Endothelial cell of umbilical vein (primary cell): ENCODE measurements around the gene SLF2. TPM values are rescaled to one million over a fixed set of nuclear protein-coding genes. Genes with fewer than 3 reads are reported as not detected.

ENCODE experiments used
- BruUV-seq: library from RNA; stranded (reverse); fragments of 400-500 nt; replicated peaks from 2 replicates; lab custom pipeline; 2021; lab: Mats Ljungman, UMichigan
- CTCF ChIA-PET: fragments of 300-600, 350-600 bp; sonication (Branson Sonifier 250); formaldehyde crosslinking; loops from one replicate; lab custom pipeline; 2021; ENCODE audit warnings: antibody characterized with exemption, inconsistent platforms; lab: Charles Lee
- POLR2A ChIA-PET: fragments of 300-600, 350-600 bp; sonication (Branson Sonifier 250); formaldehyde crosslinking; loops from one replicate; lab custom pipeline; 2021; ENCODE audit warnings: antibody characterized with exemption, inconsistent platforms; lab: Charles Lee
- DNase-seq: peaks from one replicate; pipeline ENCODE4 v3.0.0-alpha.2; 2011; ENCODE audit warnings: low read depth, low spot score
- FAIRE-seq: peaks from 2 replicates; lab custom pipeline; 2011; peaks lifted over from hg19 to GRCh38; lab: Jason Lieb, UNC
- H2AFZ ChIP-seq: 2 replicates; pipeline ENCODE4 v1.6.0; 2012; ENCODE audit warnings: low read depth, low read length, control low read depth, inconsistent platforms
- H3K27ac ChIP-seq: 2 replicates; pipeline ENCODE4 v1.5.1; 2011; ENCODE audit warnings: low read depth, mild to moderate bottlenecking, control low read depth, low read length, moderate library complexity; ENCODE audit not compliant: insufficient read depth
- H3K27me3 ChIP-seq, 2 experiments: 2 replicates each; pipeline versions ENCODE4 v1.6.0 to v1.6.1; 2011; ENCODE audit warnings: low read length in 2 of 2, mixed read lengths in 1 of 2; ENCODE audit not compliant: control insufficient read depth in 2 of 2, insufficient read depth in 2 of 2
- H3K36me3 ChIP-seq, 2 experiments: 2 replicates in 1 of 2; 3 replicates in 1 of 2; pipeline ENCODE4 v1.5.1; 2011; ENCODE audit warnings: low read length in 2 of 2, mild to moderate bottlenecking in 1 of 2, moderate library complexity in 1 of 2; ENCODE audit not compliant: control insufficient read depth in 2 of 2, insufficient read depth in 2 of 2; ENCODE audit errors: extremely low read depth in 1 of 2
- H3K4me1 ChIP-seq: 3 replicates; pipeline ENCODE4 v1.5.1; 2011; ENCODE audit warnings: mild to moderate bottlenecking, low read length; ENCODE audit not compliant: control insufficient read depth, insufficient read depth; ENCODE audit errors: extremely low read depth
- H3K4me2 ChIP-seq: 2 replicates; pipeline ENCODE4 v1.6.1; 2011; ENCODE audit warnings: low read length, control low read depth, mixed read lengths; ENCODE audit not compliant: insufficient read depth
- H3K4me3 ChIP-seq, 3 experiments: fragments of 200-600 bp in 1 of 3; sonication (generic), shearing (Covaris generic) in 1 of 3; replicated peaks in 1 of 3; 2 replicates each; pipeline ENCODE4 v1.5.1; 2011 to 2016; ENCODE audit warnings: control low read depth in 3 of 3, low read length in 3 of 3, mild to moderate bottlenecking in 2 of 3, inconsistent platforms in 1 of 3, low read depth in 1 of 3, moderate library complexity in 1 of 3; ENCODE audit not compliant: insufficient read depth in 1 of 3
- H3K79me2 ChIP-seq: 2 replicates; pipeline ENCODE4 v1.6.0; 2012; ENCODE audit warnings: low read length, inconsistent platforms; ENCODE audit not compliant: control insufficient read depth, insufficient read depth
- H3K9ac ChIP-seq: replicated peaks from 2 replicates; pipeline ENCODE3; 2011; ENCODE audit warnings: low read length, control low read depth; ENCODE audit not compliant: insufficient read depth; ENCODE audit errors: extremely low read depth
- H3K9me1 ChIP-seq: replicated peaks from 3 replicates; pipeline ENCODE4 v1.6.0; 2011; ENCODE audit warnings: mild to moderate bottlenecking, low read length; ENCODE audit not compliant: control insufficient read depth, insufficient read depth; ENCODE audit errors: extremely low read depth
- H3K9me3 ChIP-seq: replicated peaks from 2 replicates; pipeline ENCODE4 v1.5.1; 2012; ENCODE audit warnings: low read length, inconsistent platforms; ENCODE audit not compliant: control insufficient read depth, insufficient read depth
- H4K20me1 ChIP-seq: replicated peaks from 2 replicates; pipeline ENCODE3; 2011; ENCODE audit warnings: mild to moderate bottlenecking, low read length; ENCODE audit not compliant: control insufficient read depth, insufficient read depth; ENCODE audit errors: extremely low read depth
- CTCF ChIP-seq, 2 donors: IDR thresholded peaks; 1 replicate in 1 of 2; 2 replicates in 1 of 2; pipeline ENCODE4 v1.5.1; 2011; ENCODE audit warnings: low read length in 2 of 2, mild to moderate bottlenecking in 2 of 2, moderate library complexity in 2 of 2, control low read depth in 1 of 2, inconsistent platforms in 1 of 2, low read depth in 1 of 2; ENCODE audit not compliant: insufficient read depth in 1 of 2; ENCODE audit errors: extremely low read depth in 1 of 2
- EZH2 ChIP-seq: IDR thresholded peaks from 2 replicates; pipeline ENCODE4 v1.6.1; 2012; ENCODE audit warnings: borderline replicate concordance, low read depth, mild to moderate bottlenecking, moderate library complexity, low read length, inconsistent platforms; ENCODE audit not compliant: severe bottlenecking
- FOS ChIP-seq: IDR thresholded peaks from 2 replicates; pipeline ENCODE4 v1.6.1; 2011; ENCODE audit warnings: mild to moderate bottlenecking, low read length, moderate library complexity, borderline replicate concordance; ENCODE audit not compliant: insufficient read depth
- GATA2 ChIP-seq: IDR thresholded peaks from 2 replicates; pipeline ENCODE4 v1.7.0; 2011; ENCODE audit warnings: low read depth, mild to moderate bottlenecking, moderate library complexity, mixed read lengths, low read length; ENCODE audit not compliant: insufficient read length, insufficient read depth
- JUN ChIP-seq: IDR thresholded peaks from 2 replicates; pipeline ENCODE4 v1.6.1; 2011; ENCODE audit warnings: borderline replicate concordance, low read depth; ENCODE audit not compliant: insufficient read length, insufficient read depth
- MAX ChIP-seq: IDR thresholded peaks from 2 replicates; pipeline ENCODE4 v1.6.1; 2011; ENCODE audit not compliant: insufficient read depth, insufficient read length
- MYC ChIP-seq: IDR thresholded peaks from one replicate; pipeline ENCODE4 v1.6.1; 2011; ENCODE audit warnings: mild to moderate bottlenecking, low read depth, low read length
- POLR2A ChIP-seq: IDR thresholded peaks from 2 replicates; pipeline ENCODE4 v1.6.1; 2012; ENCODE audit warnings: low read depth, mild to moderate bottlenecking, control low read depth, low read length
- POLR2AphosphoS5 ChIP-seq: IDR thresholded peaks from 2 replicates; pipeline ENCODE4 v1.6.1; 2012; ENCODE audit warnings: low read depth, mild to moderate bottlenecking, control low read depth, low read length, moderate library complexity; ENCODE audit not compliant: insufficient read depth
- dilution Hi-C: fragments of 300-500 bp; cut with MboI; formaldehyde crosslinking; loops from one replicate; pipeline ENCODE4 v1.15.0; 2019; ENCODE audit warnings: low sequenced_read_pairs; ENCODE audit not compliant: extremely low pct_ligation_motif_present
- intact Hi-C: fragments of 100-400 bp; cut with micrococcal nuclease; formaldehyde crosslinking; loops from one replicate; pipeline ENCODE4 v1.10.0; 2022
- polyA plus RNA-seq, 4 experiments: library from polyadenylated mRNA; depleted of rRNA in 3 of 4; stranded (reverse) in 3 of 4; unstranded in 1 of 4; fragments of >200 nt; gene quantifications; 2 replicates each; pipeline versions ENCODE4 v1.2.1 to v1.2.3, GENCODE V29; 2011 to 2012; ENCODE audit warnings: missing spikeins in 1 of 4
- total RNA-seq: library from RNA; stranded (reverse); gene quantifications from 2 replicates; pipeline ENCODE4 v1.2.3, GENCODE V29; 2021

Gene SLF2
- total and polyA plus RNA-seq, 2 donors (not counting 3 experiments of a cell fraction or from before 2014, with no cell fraction given), result 7.5 to 35.5 TPM

GRCh38 chr10:100986623-100986951 is 73.8 kb downstream of the SLF2 start:
- ChIA-PET POLR2A (no interaction called here), CTCF (interaction anchor here (0.7 to 3.8 kb wide), 4 partner anchors 11 to 55 kb away, joined by 3 to 15 read pairs (median 4); partner anchors contain the start of gene SEMA4G)
- peaks cover 0 to 17% of the 10 kb centered on the region in 2 experiments for H3K36me3 ChIP-seq
- H3K9me3 ChIP-seq, result no peaks in the 10 kb centered on the region
- intact Hi-C loops (no loop called here), dilution Hi-C loops (no loop called here)
- no peaks in the 10 kb centered on the region for H4K20me1 ChIP-seq
- no peaks in the 10 kb centered on the region for H3K9me1 ChIP-seq
- TF ChIP-seq POLR2AphosphoS5 (no peak), EZH2 (no peak), CTCF (IDR thresholded peaks at IDR 0.05; ENCODE audit: extremely low read depth in 1 of 2, insufficient read depth in 1 of 2, low read depth in 1 of 2, low read length in 2 of 2) (no peak), GATA2 (no peak), FOS (no peak), MAX (no peak), JUN (no peak), MYC (no peak), POLR2A (no peak)
- no peaks in the 10 kb centered on the region for H3K27me3 ChIP-seq
- H3K27ac ChIP-seq, result no peak overlapping the region
- peak overlapping the region; percentile 73 to 98 (median 81) for H3K4me3 ChIP-seq
- peaks cover 30% of the 10 kb centered on the region for H3K79me2 ChIP-seq
- FAIRE-seq, result no peak
- peak overlapping the region; percentile 95 for H2AFZ ChIP-seq
- H3K9ac ChIP-seq, result peak overlapping the region; percentile 53
- BruUV-seq, result no TSS peak
- peak overlapping the region; percentile 33 for H3K4me2 ChIP-seq
- peaks cover 12% of the 10 kb centered on the region for H3K4me1 ChIP-seq
- no peak for DNase-seq
